Tibial nerve (tissue), 4 donors: ENCODE measurements around the gene ACTL7B.

Experiments
- EP300 ChIP-seq, 2 donors: sonication (generic); formaldehyde crosslinking; IDR thresholded peaks; one replicate each; pipeline ENCODE4 v1.6.1; 2017; ENCODE audit warnings: antibody characterized with exemption in 2 of 2, mild to moderate bottlenecking in 1 of 2
- TF ChIP-seq, protein P1 (sequence below), 5 experiments: fragments of 200-600 bp in 3 of 5; fragments of 450-650 bp in 2 of 5; sonication (generic) in 3 of 5; IDR thresholded peaks; one replicate each; pipeline ENCODE4 v1.5.1; 2016 to 2019; ENCODE audit warnings: antibody characterized with exemption in 5 of 5, mild to moderate bottlenecking in 3 of 5, moderate library complexity in 2 of 5

DNA sequence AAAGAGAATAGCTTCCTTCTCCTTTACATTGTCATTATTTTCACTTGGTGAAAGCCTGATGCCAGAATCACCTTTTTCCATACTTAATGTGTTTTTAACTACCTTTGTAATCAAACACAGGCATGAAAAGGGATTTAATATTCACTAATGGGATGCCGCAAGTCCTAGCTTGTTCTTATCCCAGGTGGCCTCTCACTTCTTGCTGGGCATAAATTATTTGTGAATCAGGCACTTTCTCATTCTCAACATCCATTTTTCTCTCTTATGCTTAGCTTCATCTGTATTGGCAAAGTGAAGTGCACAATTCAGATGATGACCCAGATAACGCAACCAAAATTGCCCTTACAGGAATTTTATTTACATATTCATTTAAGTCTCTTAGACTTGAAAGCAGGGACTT lies 10.9 kb downstream of the ACTL7B start:
- no peak for TF ChIP-seq EP300 (IDR thresholded peaks at IDR 0.05)
- TF ChIP-seq, protein P1, sequence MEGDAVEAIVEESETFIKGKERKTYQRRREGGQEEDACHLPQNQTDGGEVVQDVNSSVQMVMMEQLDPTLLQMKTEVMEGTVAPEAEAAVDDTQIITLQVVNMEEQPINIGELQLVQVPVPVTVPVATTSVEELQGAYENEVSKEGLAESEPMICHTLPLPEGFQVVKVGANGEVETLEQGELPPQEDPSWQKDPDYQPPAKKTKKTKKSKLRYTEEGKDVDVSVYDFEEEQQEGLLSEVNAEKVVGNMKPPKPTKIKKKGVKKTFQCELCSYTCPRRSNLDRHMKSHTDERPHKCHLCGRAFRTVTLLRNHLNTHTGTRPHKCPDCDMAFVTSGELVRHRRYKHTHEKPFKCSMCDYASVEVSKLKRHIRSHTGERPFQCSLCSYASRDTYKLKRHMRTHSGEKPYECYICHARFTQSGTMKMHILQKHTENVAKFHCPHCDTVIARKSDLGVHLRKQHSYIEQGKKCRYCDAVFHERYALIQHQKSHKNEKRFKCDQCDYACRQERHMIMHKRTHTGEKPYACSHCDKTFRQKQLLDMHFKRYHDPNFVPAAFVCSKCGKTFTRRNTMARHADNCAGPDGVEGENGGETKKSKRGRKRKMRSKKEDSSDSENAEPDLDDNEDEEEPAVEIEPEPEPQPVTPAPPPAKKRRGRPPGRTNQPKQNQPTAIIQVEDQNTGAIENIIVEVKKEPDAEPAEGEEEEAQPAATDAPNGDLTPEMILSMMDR (IDR thresholded peaks at IDR 0.05): no peak
